Measurements from ENCODE around the gene POR. TPM values are rescaled to one million over a fixed set of nuclear protein-coding genes. Genes with fewer than 3 reads are reported as not detected.
A peak's percentile ranks its signal among the peaks of the same experiment; 100 is the strongest.
"Not testable (repeated sequence)": the region's sequence is repeated elsewhere in the genome, so short reads cannot be mapped to it uniquely, and the experiment has no call there.

The POR gene
- total RNA-seq, 2 donors from 2014 or later: 88.0 to 136 TPM

- Histone ChIP-seq H3K4me1 (replicated peaks) (no peaks in the 10 kb centered on the region), H3K36me3 (peaks cover 2 to 7% of the 10 kb centered on the region in 2 donors), H3K9me3 (no peaks in the 10 kb centered on the region), H3K27me3 (replicated peaks; ENCODE audit: insufficient read depth) (no peaks in the 10 kb centered on the region), H3K4me3 (peak overlapping the region; percentile 74 to 90), H3K27ac (peak overlapping the region; percentile 94)
- TF ChIP-seq CTCF (IDR thresholded peaks at IDR 0.05) (no peak), POLR2A (IDR thresholded peaks at IDR 0.05) (no peak), POLR2AphosphoS5 (IDR thresholded peaks at IDR 0.05) (no peak)
- 8% methylated on average over 8 of the region's 8 CpGs for WGBS
- no peak for DNase-seq (ENCODE audit: low spot score)
- intact Hi-C loops (cut with DNase I): loop anchor here (5.0 kb wide), 1 partner anchor 33 kb away; no protein-coding TSS in a partner anchor
These were observed 35.2 kb upstream of the POR start for GRCh38 chr7:75879771-75880184.

GRCh38 chr7:75880242-75880641, 34.7 kb upstream of the POR start:
- intact Hi-C loops (cut with DNase I): no loop called here
- no peaks in the 10 kb centered on the region for H3K9me3 ChIP-seq
- no peaks in the 10 kb centered on the region for H3K27me3 ChIP-seq (replicated peaks; ENCODE audit: insufficient read depth)
- no peak overlapping the region for H3K27ac ChIP-seq
- DNase-seq (ENCODE audit: low spot score): no peak
- peak overlapping the region; percentile 74 to 90 for H3K4me3 ChIP-seq
- TF ChIP-seq CTCF (IDR thresholded peaks at IDR 0.05): no peak
- no peak for TF ChIP-seq POLR2A (IDR thresholded peaks at IDR 0.05)
- TF ChIP-seq POLR2AphosphoS5 (IDR thresholded peaks at IDR 0.05): no peak
- no peaks in the 10 kb centered on the region for H3K4me1 ChIP-seq (replicated peaks)
- 76% methylated on average over 4 of the region's 4 CpGs for WGBS
- H3K36me3 ChIP-seq: peaks cover 2 to 7% of the 10 kb centered on the region in 2 donors

GRCh38 chr7:75881436-75882095, 33.4 kb upstream of the POR start:
- no peak overlapping the region for H3K27ac ChIP-seq
- no peaks in the 10 kb centered on the region for H3K9me3 ChIP-seq
- intact Hi-C loops (cut with DNase I): no loop called here
- H3K36me3 ChIP-seq: peaks cover 4 to 7% of the 10 kb centered on the region in 2 donors
- no peak for DNase-seq (ENCODE audit: low spot score)
- H3K27me3 ChIP-seq (replicated peaks; ENCODE audit: insufficient read depth): no peaks in the 10 kb centered on the region
- 82% methylated on average over 23 of the region's 23 CpGs for WGBS
- no peak overlapping the region for H3K4me3 ChIP-seq
- no peaks in the 10 kb centered on the region for H3K4me1 ChIP-seq (replicated peaks)
- no peak for TF ChIP-seq CTCF (IDR thresholded peaks at IDR 0.05)
- TF ChIP-seq POLR2A (IDR thresholded peaks at IDR 0.05): no peak
- TF ChIP-seq POLR2AphosphoS5 (IDR thresholded peaks at IDR 0.05): no peak

- H3K9me3 ChIP-seq; intact Hi-C loops (cut with DNase I); H3K4me1 ChIP-seq (replicated peaks); H3K4me3 ChIP-seq; H3K27me3 ChIP-seq (replicated peaks; ENCODE audit: insufficient read depth); DNase-seq (ENCODE audit: low spot score); H3K27ac ChIP-seq: not testable (repeated sequence)
- peaks cover 4 to 14% of the 10 kb centered on the region in 2 donors for H3K36me3 ChIP-seq
- 92% methylated on average over 13 of the region's 13 CpGs for WGBS
These were observed 31.6 kb upstream of the POR start for GRCh38 chr7:75883265-75883824.

GRCh38 chr7:75884476-75884875, 30.5 kb upstream of the POR start:
- H3K27ac ChIP-seq: no peak overlapping the region
- WGBS: 94% methylated on average over 5 of the region's 5 CpGs

More at GRCh38 chr7:75884476-75884875, 30.5 kb upstream of the POR start:
- no peak overlapping the region for H3K4me3 ChIP-seq
- no peaks in the 10 kb centered on the region for H3K27me3 ChIP-seq (replicated peaks; ENCODE audit: insufficient read depth)
- no peaks in the 10 kb centered on the region for H3K4me1 ChIP-seq (replicated peaks)
- no peaks in the 10 kb centered on the region for H3K9me3 ChIP-seq
- H3K36me3 ChIP-seq: peaks cover 4 to 14% of the 10 kb centered on the region in 2 donors
- TF ChIP-seq POLR2AphosphoS5 (IDR thresholded peaks at IDR 0.05) (no peak), POLR2A (IDR thresholded peaks at IDR 0.05) (no peak), CTCF (IDR thresholded peaks at IDR 0.05) (no peak)
- intact Hi-C loops (cut with DNase I): no loop called here
- no peak for DNase-seq (ENCODE audit: low spot score)
